NCI-H748 (cell line): ENCODE measurements around the gene ZBTB5.
"Not testable (repeated sequence)": the region's sequence is repeated elsewhere in the genome, so short reads cannot be mapped to it uniquely, and the experiment has no call there.

Experiments used
- DNase-seq: peaks from one replicate; lab custom pipeline; 2025; ENCODE audit not compliant: unreplicated experiment; lab: John Stamatoyannopoulos, UW

ZBTB5 gene

DNA sequence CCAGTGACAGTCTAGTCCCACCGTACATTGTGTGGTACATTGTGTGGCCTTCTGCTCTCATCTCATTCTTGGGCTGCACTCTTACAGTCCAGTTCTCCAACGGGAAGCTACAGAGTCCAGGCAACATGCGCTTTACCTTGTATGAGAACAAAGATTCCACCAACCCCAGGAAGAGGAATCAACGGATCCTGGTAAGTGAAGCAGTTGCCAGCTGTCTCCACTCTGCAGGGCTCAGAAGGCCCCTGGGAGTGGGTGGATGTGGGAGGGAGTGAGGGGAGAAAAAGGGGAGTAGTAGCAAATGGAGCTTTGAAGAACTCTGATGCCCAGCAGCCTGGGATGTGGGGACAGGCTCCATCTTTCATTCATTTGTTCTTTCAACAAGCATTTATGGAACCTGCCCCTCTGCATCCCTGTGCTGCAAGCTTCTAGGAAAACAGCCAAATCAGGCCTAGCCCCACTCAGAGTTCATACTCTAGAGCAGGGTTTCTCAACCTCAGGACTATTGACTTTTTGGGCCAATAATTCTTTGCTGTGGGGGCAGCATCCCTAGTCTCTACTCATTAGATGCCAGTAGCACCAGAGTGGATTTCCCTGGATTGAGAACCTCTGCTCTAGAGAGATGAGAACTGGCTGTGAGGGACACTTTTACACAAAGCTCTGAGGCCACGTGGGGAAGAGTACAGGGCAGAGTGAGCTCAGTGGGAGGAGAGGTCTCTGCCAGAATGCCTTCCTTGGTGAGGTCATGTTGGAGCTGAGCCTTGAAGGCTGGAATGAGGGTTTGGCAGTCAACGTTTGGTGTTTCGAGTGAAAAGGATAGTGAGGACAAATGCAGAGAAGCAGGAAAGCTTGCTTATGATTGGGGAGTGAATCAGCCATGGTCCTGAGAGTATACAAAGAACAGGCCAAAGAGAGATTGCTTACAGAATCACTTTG, 21.6 kb upstream of the ZBTB5 start:
- peak; percentile 35 for DNase-seq

DNA sequence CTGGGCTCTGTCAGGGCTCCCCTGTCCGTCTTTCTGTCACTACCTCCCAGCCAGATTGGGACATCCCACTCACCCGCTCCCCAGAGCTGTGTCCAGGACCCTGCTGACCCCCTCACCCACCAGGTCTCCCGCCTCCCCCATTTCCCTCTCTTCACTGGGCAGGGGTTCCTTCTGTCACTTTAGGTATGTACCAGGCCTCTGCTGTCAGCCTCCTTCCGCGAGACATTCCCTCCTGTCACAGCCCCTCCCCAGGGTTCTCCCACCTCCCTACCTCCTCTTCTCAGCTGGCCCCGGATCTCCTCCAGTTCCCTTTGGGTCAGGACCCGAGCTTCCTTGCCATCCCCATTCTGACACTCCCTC, 21.0 kb upstream of the ZBTB5 start:
- no peak for DNase-seq

DNA sequence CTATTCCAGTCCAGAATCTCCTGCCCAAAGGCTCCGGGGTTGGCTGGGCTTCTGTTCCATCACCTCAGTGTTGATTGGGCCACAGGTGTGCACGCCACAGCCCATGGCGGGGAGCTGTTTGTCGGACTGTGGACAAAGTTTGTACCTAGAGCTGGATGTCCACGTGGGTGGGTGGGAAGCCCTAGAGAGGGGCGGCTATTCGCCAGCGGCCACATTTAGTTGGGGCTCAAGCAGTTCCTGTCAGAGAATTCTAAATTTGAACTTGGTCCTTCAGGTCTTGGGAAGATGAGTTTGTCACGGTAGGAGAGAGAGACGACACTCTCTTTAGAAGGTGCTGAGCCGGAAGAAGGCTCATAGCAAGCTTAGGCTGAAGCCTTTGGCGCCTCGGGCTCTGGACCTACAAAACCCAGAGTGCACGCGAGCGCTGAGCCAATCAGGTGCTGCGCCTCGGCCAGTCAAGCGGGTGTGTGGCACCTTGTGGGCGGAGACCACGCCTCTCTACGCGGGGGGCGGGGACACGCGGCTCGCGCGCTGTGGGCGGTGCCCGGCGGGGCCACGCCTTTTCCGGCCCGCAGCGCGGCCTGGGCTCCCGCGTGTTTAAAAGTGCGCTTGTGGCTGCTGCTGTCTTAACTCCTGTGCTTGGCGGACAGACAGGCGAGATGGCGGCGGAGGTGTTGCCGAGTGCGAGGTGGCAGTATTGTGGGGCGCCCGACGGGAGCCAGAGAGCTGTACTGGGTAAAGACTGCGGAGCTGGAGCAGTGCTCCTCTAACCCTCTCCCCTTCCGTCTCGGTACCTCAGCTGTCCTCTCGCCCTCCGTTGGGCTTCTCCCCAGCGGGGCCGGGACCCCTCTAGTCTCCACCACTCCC, 20.4 kb upstream of the ZBTB5 start, which contains the start of gene POLR1E:
Gene POLR1E (plus strand): TSS at position 560 of the 867 bp plus-strand sequence. CDS start 100 bp downstream, at position 660.
- DNase-seq = peak; percentile 97

DNA sequence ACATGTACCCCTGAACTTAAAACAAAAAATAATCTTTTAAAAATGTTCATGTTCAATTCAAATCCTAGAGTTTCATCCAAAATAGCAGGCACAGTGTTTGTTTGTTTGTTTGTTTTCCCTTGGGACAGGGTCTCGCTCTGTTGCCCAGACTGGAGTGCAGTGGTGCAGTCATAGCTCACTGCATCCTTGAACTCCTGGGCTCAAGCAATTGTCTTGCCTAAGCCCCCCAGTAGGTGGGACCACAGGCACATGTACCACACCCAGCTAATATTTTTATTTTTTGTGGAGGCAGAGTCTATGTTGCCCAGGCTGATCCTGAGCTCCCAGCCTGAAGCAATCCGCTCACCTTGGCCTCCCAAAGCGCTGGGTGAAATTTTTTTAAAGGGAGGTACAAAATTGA, 15.5 kb upstream of the ZBTB5 start:
- DNase-seq = no peak

DNA sequence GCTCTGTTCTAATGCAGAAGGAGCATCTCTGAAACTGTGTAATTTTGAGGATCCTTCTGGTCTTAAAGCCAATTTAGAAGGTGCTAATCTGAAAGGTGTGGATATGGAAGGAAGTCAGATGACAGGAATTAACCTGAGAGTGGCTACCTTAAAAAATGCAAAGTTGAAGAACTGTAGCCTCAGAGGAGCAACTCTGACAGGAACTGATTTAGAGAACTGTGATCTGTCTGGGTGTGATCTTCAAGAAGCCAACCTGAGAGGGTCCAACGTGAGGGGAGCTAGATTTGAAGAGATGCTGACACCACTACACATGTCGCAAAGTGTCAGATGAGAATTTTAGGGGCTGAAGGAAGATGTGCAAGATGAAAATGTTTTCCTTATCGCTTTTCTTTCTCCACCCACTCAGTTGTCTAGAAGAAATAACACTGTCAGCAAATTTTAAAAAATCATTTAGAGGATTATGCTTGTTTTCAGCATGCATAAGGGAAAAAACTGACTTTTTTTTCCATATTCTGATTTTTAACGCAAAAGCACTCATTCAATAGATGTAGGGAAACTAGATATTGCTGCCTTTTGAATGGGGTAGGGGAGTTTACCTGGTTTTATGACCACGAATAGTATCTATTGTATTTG, 12.9 kb upstream of the ZBTB5 start:
- not testable (repeated sequence) for DNase-seq

DNA sequence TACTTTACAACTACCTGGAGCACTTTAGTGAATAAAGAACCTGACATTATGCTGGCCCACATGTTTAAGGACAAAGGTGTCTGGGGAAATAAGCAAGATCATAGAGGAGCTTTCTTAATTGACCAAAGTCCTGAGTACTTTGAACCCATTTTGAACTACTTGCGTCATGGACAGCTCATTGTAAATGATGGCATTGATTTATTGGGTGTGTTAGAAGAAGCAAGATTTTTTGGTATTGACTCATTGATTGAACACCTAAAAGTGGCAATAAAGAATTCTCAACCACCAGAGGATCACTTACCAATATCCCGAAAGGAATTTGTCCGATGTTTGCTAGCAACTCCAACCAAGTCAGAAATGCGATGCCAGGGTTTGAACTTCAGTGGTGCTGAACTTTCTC, 12.2 kb upstream of the ZBTB5 start:
- not testable (repeated sequence) for DNase-seq

DNA sequence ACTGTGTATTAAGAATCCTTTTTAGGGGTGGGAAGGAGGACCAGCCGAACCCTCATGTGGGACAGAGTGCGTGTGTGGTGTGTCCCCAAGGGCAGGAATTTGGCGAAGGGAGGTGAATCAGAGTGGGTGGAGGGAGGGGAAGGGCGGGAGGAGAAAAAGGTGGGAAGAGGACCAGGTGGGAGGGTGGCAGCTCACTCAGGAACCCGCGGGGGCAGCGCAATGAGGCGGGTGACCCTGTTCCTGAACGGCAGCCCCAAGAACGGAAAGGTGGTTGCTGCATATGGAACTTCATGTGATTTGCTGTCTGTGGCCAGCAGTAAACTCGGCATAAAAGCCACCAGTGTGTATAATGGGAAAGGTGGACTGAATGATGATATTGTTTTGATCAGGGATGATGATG, 11.7 kb upstream of the ZBTB5 start:
- DNase-seq = no peak

DNA sequence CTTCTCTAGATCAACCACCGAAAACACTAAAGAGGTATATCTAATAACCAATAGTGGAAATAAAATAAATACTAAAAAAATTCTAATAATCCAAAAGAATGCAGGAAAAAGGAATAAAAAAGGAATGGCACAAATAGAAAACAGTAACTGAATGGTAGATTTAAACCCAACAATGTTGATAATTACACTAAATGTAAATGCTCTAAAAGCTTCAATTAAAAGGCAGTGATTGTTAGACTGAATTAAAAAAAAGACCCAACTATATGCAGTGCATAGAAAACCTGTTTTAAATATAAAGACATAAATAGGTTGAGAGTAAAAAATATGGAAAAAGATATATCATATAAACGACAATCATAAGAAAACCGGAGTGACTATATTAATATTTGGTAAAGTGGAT, 9.2 kb upstream of the ZBTB5 start:
- no peak for DNase-seq

DNA sequence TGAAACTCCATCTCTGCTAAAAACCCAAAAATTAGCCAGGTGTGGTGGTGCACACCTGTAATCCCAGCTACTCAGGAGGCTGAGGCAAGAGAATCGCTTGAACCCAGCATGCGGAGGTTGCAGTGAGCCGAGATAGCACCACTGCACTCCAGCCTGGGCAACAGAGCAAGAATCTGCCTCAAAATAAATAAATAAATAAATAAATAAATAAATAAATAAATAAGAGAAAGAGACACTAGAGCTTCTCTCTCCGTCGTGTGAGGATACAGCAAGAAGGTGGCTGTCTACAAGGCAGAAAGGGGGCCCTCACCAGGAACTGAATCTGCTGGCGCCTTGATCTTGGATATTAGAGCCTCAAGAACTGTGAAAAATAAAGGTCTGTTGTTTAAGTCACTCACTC, 8.7 kb upstream of the ZBTB5 start:
- DNase-seq = not testable (repeated sequence)

DNA sequence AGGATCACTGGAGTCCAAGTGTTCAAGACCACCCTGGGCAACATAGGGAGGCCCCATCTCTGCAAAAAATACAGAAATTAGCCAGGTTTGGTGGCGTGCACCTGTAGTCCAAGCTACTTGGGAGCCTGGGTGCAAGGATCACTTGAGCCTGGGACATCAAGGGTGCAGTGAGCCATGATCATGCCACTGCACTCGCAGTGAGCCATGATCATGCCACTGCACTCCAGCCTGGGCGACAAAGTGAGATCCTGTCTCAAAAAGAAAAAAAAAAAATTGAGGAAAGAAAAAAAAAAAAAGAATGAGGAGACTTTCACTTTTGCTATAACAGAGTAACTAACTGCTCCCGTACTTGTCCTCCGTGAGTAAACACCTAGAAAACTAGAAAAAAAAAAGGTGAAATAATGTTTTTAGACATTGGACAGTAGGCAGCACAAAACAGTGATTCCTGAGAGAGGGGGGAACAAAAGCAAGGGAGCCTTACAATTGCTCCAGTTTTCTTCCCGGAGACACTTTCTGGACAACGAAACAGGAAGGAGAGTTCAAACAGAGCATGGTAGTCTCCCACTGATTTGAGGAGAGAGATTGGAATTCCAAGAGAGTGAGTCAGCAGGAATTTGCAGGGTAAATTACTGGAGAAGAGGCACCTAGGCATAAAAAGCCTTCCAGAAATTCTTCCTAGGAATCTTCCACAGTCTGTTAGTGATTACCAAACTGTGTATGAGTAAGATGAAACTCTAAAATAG, 6.9 kb upstream of the ZBTB5 start:
- no peak for DNase-seq

DNA sequence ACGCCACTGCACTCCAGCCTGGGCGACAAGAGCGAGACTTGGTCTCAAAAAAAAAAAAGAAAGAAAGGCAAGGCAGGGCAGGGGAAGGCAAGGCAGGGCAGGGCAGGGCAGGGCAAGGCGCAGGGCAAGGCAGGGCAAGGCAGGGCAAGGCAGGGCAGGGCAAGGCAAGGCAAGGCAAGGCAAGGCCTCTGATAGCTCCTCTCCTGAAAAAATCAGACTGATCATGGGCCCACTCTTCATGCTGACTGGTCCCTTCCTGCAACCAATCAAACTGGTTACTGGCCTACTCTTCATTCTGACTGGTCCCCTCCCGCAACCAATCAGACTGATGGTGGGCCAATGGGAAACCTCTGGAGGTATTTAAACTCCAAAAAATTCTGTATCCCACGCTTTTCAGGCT, 3.4 kb upstream of the ZBTB5 start:
- no peak for DNase-seq

DNA sequence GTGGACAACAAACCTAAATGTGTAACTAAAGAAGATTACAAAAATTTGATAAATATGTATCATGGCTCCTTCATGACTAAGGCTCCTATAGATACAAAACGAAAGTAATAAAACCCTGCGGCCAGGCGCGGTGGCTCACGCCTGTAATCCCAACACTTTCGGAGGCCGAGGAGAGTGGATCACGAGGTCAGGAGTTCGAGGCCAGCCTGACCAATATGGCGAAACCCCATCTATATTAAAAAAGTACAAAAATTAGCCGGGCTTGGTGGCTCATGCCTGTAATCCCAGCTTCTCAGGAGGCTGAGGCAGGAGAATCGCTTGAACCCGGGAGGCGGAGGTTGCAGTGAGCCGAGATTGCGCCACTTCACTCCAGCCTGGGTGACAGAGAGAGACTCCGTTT, 2.3 kb upstream of the ZBTB5 start:
- not testable (repeated sequence) for DNase-seq

DNA sequence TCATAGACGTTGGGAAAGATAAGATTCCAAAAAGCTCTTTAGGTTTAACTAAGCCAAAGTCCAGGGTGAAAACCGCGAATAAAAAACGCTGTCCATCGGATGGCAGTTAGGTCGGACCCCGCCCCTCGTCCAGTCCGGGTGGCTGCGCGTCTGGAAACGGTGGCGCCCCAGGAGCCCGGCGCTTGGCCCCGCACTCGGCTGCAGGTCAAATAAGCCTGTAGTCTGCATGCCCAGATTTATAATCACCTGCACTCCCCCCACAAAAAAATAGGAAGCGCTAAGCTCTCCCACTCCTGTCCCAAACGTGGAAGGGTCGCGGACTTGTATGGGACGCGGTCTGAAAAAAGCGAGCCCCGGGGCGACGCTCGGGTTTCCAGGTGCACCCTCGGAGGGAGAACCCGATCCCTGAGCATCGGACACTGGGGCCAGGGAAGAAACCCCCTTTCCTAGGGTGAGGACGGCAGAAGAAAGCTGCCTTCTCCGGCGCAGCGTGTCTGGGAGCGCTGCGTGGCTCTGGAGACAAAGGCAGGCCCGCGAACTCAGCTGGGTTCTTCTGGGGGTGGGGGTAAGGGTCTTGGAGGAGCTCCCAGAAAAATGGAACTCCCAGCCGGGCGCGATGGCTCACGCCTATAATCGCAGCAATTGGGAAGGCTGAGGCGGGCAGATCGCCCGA, 923 bp upstream of the ZBTB5 start:
- peak; percentile 60 for DNase-seq

DNA sequence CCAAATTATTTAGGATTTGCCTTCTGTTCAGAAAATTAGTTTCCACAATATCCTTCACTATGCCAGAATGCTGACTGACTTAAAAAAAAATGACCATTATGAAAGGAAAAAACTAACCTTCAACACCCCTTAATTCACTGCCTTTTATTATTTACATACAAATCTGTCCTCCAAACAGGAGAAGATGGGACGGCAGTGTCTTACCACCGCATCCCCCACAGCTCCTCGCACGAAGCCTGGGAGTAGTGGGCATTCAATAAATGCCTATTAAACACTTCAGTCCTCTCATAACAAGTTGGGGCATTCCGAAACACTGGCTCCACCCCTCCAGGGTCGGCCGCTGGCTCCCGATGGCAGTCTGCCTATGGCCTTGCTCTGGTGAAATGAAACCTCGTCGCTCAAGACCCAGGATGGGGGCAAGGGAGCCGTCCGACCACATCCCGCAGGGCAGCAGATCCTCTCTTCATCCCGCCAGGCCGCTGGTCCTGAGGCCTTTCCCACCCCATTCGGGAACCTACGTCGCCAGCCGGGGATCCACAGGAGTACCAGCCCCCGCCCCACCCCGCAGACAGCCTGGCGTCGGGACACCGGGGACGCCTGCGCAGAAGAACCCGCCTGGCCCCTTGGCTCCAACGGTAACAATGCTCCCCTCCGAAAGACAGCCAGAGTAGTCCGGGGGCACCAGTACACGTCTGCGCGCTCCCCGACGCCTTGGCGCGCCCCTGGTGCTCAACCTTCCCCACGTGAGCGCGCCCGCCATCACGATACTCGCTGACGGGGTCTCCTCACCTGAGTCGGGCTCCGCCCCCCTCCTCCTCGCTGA, 613 bp downstream of the ZBTB5 start:
- DNase-seq = no peak

DNA sequence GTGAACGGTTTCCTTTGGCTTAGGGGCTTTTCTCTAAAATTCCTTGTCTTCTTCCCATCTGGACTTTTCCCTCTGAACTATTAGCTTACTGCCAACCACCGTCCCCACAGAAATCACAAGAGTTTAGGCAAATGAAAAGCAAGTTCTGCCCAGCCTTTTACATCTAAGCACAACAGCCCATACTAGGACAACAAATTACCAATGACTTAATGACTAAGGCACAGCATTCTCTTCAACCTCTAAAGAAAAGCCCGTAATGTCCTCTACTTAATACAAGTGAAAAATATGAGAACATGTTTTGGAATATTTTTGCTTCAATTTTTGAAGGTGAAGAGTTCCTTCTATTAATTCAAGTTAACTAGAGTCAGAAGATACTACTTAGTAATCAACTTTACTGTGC, 1.2 kb downstream of the ZBTB5 start:
- no peak for DNase-seq

DNA sequence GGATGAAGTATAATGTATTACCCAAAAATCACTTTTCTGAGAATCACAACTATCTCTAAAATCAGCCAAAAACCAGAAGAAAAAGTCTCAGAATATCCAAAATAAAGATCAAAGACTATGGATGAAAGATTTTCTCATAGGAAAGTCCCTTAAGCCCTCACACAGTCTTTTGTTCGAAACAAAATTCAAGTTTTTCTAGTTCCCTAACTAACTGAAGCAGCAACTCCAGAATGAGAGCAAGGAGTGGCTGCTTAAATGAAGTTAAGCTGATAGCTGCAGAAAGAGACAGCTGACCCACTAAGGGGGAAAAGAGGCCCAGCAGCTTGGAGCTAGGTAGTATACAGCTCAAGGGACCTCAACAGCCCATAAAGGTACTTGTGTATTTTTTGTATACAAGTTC, 8.4 kb downstream of the ZBTB5 start:
- DNase-seq = no peak

DNA sequence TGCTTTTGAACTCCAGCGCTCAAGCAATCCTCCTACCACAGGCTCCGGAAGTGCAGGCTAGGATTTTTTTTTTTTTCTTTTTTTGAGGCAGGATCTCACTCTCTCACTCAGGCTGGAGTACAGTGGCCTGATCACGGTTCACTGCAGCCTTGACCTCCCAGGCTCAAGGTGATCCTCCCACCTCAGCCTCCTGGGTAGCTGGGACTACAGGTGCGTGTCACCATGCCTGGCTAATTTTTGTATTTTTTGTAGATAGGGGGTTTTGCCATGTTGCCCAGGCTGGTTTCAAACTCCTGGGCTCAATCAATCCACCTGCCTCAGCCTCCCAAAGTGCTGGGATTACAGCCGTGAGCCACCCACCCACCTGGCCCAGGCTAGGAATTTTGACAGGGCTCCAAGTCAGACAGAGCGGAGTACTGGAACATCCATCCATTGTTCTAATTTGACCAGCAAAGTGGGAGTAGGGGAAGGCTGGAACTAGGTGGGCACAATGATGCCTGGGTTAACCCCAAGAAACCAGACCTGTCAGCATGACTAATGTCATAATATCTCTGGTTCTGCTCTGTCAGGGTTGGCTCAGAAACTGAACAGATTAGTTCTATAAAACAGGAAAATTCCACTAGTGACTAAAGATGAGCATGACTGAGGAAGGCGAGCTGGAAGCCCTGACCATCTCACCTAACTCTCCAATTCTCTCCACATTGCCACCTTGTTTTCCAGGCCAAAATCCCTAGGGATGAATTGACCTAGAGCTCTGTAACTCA, 9.2 kb downstream of the ZBTB5 start:
- no peak for DNase-seq

DNA sequence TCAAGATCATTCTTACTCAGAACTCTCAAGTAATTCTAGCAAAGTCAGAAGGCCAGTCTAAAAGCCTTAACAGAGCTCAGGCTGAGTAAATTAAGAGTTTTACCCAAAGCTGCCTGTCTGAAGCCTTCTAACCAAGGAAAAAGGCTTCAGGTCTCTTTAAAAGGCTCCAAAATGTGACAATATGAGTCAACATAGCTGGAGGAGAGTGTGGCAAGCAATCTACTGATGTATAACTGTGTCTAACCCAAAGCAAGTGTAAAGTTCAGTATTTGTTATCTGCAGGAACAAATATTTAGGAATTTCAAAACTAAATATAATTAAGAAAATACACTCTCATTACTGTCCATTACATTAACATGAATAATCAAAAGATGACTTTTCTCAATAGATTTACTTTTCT, 11.0 kb downstream of the ZBTB5 start:
- no peak for DNase-seq

DNA sequence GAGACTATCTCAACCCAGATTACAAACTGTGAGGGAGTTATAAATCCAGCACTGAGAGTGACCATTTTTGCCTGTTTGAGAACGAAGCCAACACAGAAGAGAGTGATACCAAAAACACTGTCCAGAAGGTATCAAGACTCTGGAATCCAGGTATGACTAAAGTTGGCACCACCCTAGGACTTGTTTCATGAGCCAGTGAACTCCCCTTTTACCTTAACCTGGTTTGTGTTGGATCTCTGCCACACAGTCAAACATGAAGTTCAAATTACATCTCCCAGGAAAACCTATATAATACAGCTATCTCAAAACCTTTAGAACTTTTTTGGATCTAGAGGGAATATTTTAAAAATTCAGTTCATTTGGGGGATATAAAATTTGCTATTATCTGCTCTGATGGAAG, 11.4 kb downstream of the ZBTB5 start:
- no peak for DNase-seq
